SK-N-DZ (cell line): ENCODE data around the gene KCTD15.

Source experiments
- DNase-seq: peaks from one replicate; pipeline ENCODE4 v3.0.0-alpha.2; 2015; ENCODE audit warnings: low spot score

KCTD15 gene

DNA sequence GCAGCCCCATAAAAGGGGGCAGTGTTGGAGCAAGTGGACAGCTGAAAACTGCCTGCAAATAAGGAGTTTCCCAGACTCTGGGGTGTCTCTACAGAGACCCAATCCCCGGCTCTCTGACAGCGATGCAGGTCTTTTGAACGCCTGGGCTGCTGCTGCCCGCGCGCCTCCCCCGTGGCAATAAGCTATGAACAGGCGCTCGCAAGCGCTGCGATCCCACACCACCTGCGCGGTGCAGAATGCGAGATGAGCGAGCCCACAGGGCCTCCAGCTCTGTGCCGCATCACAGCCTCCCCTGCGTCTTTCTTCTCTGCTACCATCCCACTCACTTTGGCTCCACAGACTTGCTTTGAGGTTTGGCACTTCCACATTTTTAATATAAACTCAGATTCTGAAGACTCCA, 62.3 kb downstream of the KCTD15 start:
- DNase-seq, result no peak

GRCh38 chr19:33860312-33861090, 63.8 kb downstream of the KCTD15 start:
- DNase-seq, result no peak

- no peak for DNase-seq
Measured at GRCh38 chr19:33861950-33862349, 65.3 kb downstream of the KCTD15 start.

DNA sequence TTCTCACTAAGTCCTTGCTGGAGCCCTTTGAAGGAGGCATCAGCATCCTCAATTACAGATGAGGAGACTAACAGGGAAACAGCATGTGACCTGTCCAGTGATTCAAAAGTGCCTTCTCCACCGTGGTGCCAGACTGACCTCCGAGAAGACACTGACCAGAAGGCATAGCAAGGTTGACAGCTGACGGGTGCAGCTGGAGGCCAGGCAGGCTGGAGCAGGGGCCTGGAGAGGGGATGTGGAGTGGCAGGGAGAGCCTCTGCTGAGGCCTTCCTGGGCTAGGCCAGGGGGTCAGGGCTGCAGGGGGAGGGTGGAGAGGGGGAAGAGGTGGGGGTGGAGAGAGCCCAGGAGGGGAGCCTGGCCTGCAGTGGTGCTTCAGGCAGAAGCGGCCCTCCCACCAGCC, 66.3 kb downstream of the KCTD15 start:
- peak; percentile 29 for DNase-seq

- DNase-seq, result no peak
Measured at GRCh38 chr19:33863436-33863835, 66.8 kb downstream of the KCTD15 start.

- DNase-seq, result no peak
Measured at GRCh38 chr19:33864311-33864850, 67.7 kb downstream of the KCTD15 start.

DNA sequence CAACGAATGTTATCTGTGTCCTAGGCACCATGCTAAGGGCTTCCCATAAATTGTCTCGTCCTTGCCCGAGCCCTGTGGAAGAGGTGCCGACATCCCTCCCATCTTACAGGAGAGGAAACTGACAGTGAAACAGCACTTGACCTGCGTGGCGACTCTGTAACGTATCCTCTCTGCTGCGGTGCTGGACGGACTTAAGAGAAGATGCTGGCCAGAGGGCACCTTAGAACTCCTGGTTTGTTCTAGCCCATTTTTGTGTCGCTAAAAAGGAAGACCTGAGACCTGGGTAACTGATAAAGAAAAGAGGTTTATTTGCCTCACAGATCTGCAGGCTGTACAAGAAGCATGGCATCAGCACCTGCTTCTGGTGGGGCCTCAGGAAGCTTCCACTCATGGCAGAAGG, 68.6 kb downstream of the KCTD15 start:
- DNase-seq, result no peak
